Liver (tissue), 3 donors: ENCODE data around the gene IFITM10.

Source experiments
- FOXA1 ChIP-seq: IDR thresholded peaks from 2 replicates; pipeline ENCODE4 v1.6.1; 2016; ENCODE audit warnings: antibody characterized with exemption
- GABPA ChIP-seq, 2 donors: IDR thresholded peaks in 1 of 2; conservative IDR thresholded peaks in 1 of 2; 2 replicates each; pipeline ENCODE4 v1.6.1; 2016; ENCODE audit warnings: antibody characterized with exemption in 2 of 2, mild to moderate bottlenecking in 1 of 2, moderate library complexity in 1 of 2
- HNF4A ChIP-seq, 2 donors: conservative IDR thresholded peaks; 2 replicates each; pipeline ENCODE4 v1.6.1; 2016; ENCODE audit warnings: antibody characterized with exemption in 2 of 2, mild to moderate bottlenecking in 2 of 2
- JUND ChIP-seq, 2 donors: IDR thresholded peaks; 2 replicates each; pipeline ENCODE4 v1.6.1; 2016; ENCODE audit warnings: antibody characterized with exemption in 2 of 2
- NR2F2 ChIP-seq: IDR thresholded peaks from 2 replicates; pipeline ENCODE4 v1.6.1; 2016; ENCODE audit warnings: antibody characterized with exemption
- RAD21 ChIP-seq, 2 donors: IDR thresholded peaks; 2 replicates each; pipeline ENCODE4 v1.6.1; 2016; ENCODE audit warnings: antibody characterized with exemption in 2 of 2, mild to moderate bottlenecking in 2 of 2
- SP1 ChIP-seq: IDR thresholded peaks from 2 replicates; pipeline ENCODE4 v1.6.1; 2018; ENCODE audit warnings: antibody characterized with exemption, mild to moderate bottlenecking
- TAF1 ChIP-seq: conservative IDR thresholded peaks from 2 replicates; pipeline ENCODE4 v1.6.1; 2016; ENCODE audit warnings: antibody characterized with exemption, mild to moderate bottlenecking
- YY1 ChIP-seq: IDR thresholded peaks from 2 replicates; pipeline ENCODE4 v1.6.1; 2016; ENCODE audit warnings: antibody characterized with exemption, mild to moderate bottlenecking
- TF ChIP-seq, protein P1 (sequence below): fragments of 150-350 bp; IDR thresholded peaks from 2 replicates; pipeline ENCODE4 v1.5.1; 2017; ENCODE audit warnings: improper control_type of control experiment, low read depth, low read length; ENCODE audit not compliant: missing input control
- TF ChIP-seq, protein P2 (sequence below): IDR thresholded peaks from 2 replicates; pipeline ENCODE4 v1.6.1; 2016; ENCODE audit warnings: antibody characterized with exemption
- TF ChIP-seq, protein P3 (sequence below): IDR thresholded peaks from 2 replicates; pipeline ENCODE4 v1.6.1; 2016; ENCODE audit warnings: antibody characterized with exemption, mild to moderate bottlenecking
- TF ChIP-seq, protein P4 (sequence below): IDR thresholded peaks from 2 replicates; pipeline ENCODE4 v1.6.1; 2016; ENCODE audit warnings: antibody characterized with exemption
- TF ChIP-seq, protein P5 (sequence below): IDR thresholded peaks from 2 replicates; pipeline ENCODE4 v1.6.1; 2016; ENCODE audit warnings: antibody characterized with exemption
- donor health status: healthy.
- donor health status: healthy.

DNA sequence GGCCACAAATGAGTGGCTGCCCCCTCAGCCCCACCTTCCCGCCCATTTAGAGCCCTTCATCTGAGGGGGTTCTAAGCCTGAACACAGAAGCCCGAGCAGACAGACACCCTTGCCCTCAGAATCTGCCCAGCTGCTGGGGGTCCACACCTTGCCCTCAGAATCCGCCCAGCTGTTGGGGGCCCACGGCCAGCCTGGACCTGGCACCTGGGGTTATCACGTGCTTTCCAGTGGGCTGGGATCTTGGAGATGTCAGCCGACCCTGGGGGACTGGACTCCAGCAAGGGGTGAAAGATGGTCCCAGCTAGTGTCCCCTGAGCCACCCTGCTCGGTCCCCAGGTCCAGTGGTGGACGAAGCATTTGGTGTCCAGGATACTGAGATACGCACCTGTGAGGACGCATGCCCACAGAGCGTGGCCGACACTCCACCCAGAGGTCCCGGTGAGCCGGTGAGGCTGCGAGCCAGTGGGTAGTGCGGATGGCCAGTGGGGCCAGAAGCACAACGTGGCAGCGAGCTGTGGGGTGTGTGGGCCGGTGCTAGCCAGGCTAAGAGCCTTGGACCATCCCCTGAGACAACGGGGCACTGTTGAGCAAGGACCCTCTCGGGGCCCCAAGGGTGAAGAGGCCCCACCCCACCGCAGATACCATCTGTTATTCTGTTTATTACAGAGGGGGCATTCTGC lies 16.5 kb upstream of the IFITM10 start:
- TF ChIP-seq, protein P1, sequence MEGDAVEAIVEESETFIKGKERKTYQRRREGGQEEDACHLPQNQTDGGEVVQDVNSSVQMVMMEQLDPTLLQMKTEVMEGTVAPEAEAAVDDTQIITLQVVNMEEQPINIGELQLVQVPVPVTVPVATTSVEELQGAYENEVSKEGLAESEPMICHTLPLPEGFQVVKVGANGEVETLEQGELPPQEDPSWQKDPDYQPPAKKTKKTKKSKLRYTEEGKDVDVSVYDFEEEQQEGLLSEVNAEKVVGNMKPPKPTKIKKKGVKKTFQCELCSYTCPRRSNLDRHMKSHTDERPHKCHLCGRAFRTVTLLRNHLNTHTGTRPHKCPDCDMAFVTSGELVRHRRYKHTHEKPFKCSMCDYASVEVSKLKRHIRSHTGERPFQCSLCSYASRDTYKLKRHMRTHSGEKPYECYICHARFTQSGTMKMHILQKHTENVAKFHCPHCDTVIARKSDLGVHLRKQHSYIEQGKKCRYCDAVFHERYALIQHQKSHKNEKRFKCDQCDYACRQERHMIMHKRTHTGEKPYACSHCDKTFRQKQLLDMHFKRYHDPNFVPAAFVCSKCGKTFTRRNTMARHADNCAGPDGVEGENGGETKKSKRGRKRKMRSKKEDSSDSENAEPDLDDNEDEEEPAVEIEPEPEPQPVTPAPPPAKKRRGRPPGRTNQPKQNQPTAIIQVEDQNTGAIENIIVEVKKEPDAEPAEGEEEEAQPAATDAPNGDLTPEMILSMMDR: no peak
- TF ChIP-seq, protein P2, sequence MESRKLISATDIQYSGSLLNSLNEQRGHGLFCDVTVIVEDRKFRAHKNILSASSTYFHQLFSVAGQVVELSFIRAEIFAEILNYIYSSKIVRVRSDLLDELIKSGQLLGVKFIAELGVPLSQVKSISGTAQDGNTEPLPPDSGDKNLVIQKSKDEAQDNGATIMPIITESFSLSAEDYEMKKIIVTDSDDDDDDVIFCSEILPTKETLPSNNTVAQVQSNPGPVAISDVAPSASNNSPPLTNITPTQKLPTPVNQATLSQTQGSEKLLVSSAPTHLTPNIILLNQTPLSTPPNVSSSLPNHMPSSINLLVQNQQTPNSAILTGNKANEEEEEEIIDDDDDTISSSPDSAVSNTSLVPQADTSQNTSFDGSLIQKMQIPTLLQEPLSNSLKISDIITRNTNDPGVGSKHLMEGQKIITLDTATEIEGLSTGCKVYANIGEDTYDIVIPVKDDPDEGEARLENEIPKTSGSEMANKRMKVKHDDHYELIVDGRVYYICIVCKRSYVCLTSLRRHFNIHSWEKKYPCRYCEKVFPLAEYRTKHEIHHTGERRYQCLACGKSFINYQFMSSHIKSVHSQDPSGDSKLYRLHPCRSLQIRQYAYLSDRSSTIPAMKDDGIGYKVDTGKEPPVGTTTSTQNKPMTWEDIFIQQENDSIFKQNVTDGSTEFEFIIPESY: no peak
- no peak for TF ChIP-seq TAF1
- no peak for TF ChIP-seq FOXA1
- TF ChIP-seq, protein P3, sequence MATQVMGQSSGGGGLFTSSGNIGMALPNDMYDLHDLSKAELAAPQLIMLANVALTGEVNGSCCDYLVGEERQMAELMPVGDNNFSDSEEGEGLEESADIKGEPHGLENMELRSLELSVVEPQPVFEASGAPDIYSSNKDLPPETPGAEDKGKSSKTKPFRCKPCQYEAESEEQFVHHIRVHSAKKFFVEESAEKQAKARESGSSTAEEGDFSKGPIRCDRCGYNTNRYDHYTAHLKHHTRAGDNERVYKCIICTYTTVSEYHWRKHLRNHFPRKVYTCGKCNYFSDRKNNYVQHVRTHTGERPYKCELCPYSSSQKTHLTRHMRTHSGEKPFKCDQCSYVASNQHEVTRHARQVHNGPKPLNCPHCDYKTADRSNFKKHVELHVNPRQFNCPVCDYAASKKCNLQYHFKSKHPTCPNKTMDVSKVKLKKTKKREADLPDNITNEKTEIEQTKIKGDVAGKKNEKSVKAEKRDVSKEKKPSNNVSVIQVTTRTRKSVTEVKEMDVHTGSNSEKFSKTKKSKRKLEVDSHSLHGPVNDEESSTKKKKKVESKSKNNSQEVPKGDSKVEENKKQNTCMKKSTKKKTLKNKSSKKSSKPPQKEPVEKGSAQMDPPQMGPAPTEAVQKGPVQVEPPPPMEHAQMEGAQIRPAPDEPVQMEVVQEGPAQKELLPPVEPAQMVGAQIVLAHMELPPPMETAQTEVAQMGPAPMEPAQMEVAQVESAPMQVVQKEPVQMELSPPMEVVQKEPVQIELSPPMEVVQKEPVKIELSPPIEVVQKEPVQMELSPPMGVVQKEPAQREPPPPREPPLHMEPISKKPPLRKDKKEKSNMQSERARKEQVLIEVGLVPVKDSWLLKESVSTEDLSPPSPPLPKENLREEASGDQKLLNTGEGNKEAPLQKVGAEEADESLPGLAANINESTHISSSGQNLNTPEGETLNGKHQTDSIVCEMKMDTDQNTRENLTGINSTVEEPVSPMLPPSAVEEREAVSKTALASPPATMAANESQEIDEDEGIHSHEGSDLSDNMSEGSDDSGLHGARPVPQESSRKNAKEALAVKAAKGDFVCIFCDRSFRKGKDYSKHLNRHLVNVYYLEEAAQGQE: no peak
- no peak for TF ChIP-seq SP1
- TF ChIP-seq YY1: no peak
- TF ChIP-seq, protein P4, sequence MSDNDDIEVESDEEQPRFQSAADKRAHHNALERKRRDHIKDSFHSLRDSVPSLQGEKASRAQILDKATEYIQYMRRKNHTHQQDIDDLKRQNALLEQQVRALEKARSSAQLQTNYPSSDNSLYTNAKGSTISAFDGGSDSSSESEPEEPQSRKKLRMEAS: no peak
- no peak for TF ChIP-seq JUND (IDR thresholded peaks at IDR 0.05)
- no peak for TF ChIP-seq RAD21 (IDR thresholded peaks at IDR 0.05)
- TF ChIP-seq HNF4A (conservative IDR thresholded peaks at IDR 0.05): no peak
- TF ChIP-seq, protein P5, sequence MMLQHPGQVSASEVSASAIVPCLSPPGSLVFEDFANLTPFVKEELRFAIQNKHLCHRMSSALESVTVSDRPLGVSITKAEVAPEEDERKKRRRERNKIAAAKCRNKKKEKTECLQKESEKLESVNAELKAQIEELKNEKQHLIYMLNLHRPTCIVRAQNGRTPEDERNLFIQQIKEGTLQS: no peak
- no peak for TF ChIP-seq GABPA (IDR thresholded peaks at IDR 0.05 in 1 of 2, conservative IDR thresholded peaks at IDR 0.05 in 1 of 2)
- no peak for TF ChIP-seq NR2F2
